Esophagus squamous epithelium (tissue), 5 donors: ENCODE results near the gene C3. TPM values are rescaled to one million over a fixed set of nuclear protein-coding genes. Genes with fewer than 3 reads are reported as not detected.

Experiments used
- DNase-seq: peaks from one replicate; lab custom pipeline; 2025; lab: John Stamatoyannopoulos, UW
- H3K27ac ChIP-seq, 4 donors: fragments of 200-600 bp; sonication (generic); one replicate each; pipeline ENCODE4 v1.5.1; 2016 to 2019; ENCODE audit warnings: mild to moderate bottlenecking in 1 of 4
- H3K27me3 ChIP-seq, 4 donors: fragments of 200-600 bp; sonication (generic); 1 replicate in 3 of 4; 2 replicates in 1 of 4; pipeline versions ENCODE4 v1.5.1 to v1.6.0; 2017 to 2021; ENCODE audit warnings: antibody characterized with exemption in 1 of 4
- H3K36me3 ChIP-seq, 3 donors: fragments of 200-600 bp; sonication (generic); one replicate each; pipeline ENCODE4 v1.5.1; 2016 to 2019
- H3K4me1 ChIP-seq, 3 donors: fragments of 200-600 bp; sonication (generic); one replicate each; pipeline ENCODE4 v1.5.1; 2017 to 2019
- H3K4me3 ChIP-seq, 4 donors: fragments of 200-600 bp; sonication (generic); 1 replicate in 3 of 4; 2 replicates in 1 of 4; pipeline ENCODE4 v1.5.1; 2016 to 2019; ENCODE audit warnings: mild to moderate bottlenecking in 2 of 4, moderate library complexity in 1 of 4
- H3K9me3 ChIP-seq, 3 donors: fragments of 200-600 bp; sonication (generic); one replicate each; pipeline ENCODE4 v1.5.1; 2016 to 2019
- CTCF ChIP-seq, 6 experiments: fragments of 450-650 bp in 4 of 6; fragments of 200-600 bp in 2 of 6; sonication (generic) in 2 of 6; IDR thresholded peaks; one replicate each; pipeline ENCODE4 v1.5.1; 2016 to 2019; ENCODE audit warnings: antibody characterized with exemption in 6 of 6, mild to moderate bottlenecking in 4 of 6, moderate library complexity in 4 of 6
- POLR2A ChIP-seq, 4 donors: fragments of 450-650 bp; IDR thresholded peaks; one replicate each; pipeline ENCODE4 v1.6.1; 2017; ENCODE audit warnings: antibody characterized with exemption in 4 of 4, mild to moderate bottlenecking in 4 of 4, moderate library complexity in 3 of 4
- WGBS, 2 donors: methylation state at CpG; one replicate each; pipeline ENCODE4 v1.1.5; 2018; 5-methylcytosine and 5-hydroxymethylcytosine counted together
- intact Hi-C: fragments of 100-400 bp; cut with DNase I; formaldehyde crosslinking; loops from one replicate; pipeline ENCODE4 v1.15.0; 2022
- total RNA-seq, 4 donors: library from RNA; depleted of rRNA; stranded (reverse); fragments of >200 nt; gene quantifications; one replicate each; pipeline ENCODE4 v1.1.0, GENCODE V29; 2016
- donor health status: DM: yes; HTN: yes; CAD: no.

C3 gene
- total RNA-seq, 4 donors from 2014 or later: 12.0 to 501 (median 189) TPM

GRCh38 chr19:6760606-6761005 lies 40.2 kb upstream of the C3 start:
- intact Hi-C loops: no loop called here
- Histone ChIP-seq H3K4me3 (no peak overlapping the region), H3K27me3 (peaks cover 0 to 6% (median 0%) of the 10 kb centered on the region in 4 donors), H3K4me1 (peaks cover 0 to 9% (median 4%) of the 10 kb centered on the region in 3 donors), H3K36me3 (peaks cover 0 to 67% (median 4%) of the 10 kb centered on the region in 3 donors), H3K9me3 (no peaks in the 10 kb centered on the region), H3K27ac (no peak overlapping the region)
- 94% methylated on average over 4 to 15 of the region's 17 CpGs for WGBS, 2 donors
- no peak for TF ChIP-seq POLR2A (IDR thresholded peaks at IDR 0.05)
- TF ChIP-seq CTCF (IDR thresholded peaks at IDR 0.05): no peak
- DNase-seq: no peak

GRCh38 chr19:6754653-6755463 lies 34.4 kb upstream of the C3 start:
- no peak for DNase-seq
- no peaks in the 10 kb centered on the region for H3K9me3 ChIP-seq
- 90 to 93% methylated on average over 13 to 16 of the region's 23 CpGs for WGBS, 2 donors
- no peak for TF ChIP-seq POLR2A (IDR thresholded peaks at IDR 0.05)
- TF ChIP-seq CTCF (IDR thresholded peaks at IDR 0.05): no peak
- intact Hi-C loops: loop anchor here (10.0 kb wide), 1 partner anchor 110 kb away; no protein-coding TSS in a partner anchor
- peaks cover 12 to 88% (median 20%) of the 10 kb centered on the region in 3 donors for H3K36me3 ChIP-seq
- no peak overlapping the region for H3K27ac ChIP-seq
- H3K27me3 ChIP-seq: no peaks in the 10 kb centered on the region
- no peak overlapping the region for H3K4me3 ChIP-seq
- H3K4me1 ChIP-seq: peaks cover 7 to 34% (median 11%) of the 10 kb centered on the region in 3 donors

GRCh38 chr19:6754136-6754535 lies 33.7 kb upstream of the C3 start:
- Histone ChIP-seq H3K4me3 (no peak overlapping the region), H3K27me3 (no peaks in the 10 kb centered on the region), H3K36me3 (peaks cover 12 to 88% (median 26%) of the 10 kb centered on the region in 3 donors), H3K9me3 (no peaks in the 10 kb centered on the region), H3K27ac (peak overlapping the region in 3 of 4 donors; percentile 77 to 86 (median 85)), H3K4me1 (peaks cover 7 to 41% (median 11%) of the 10 kb centered on the region in 3 donors)
- no CpG with 5 or more reads among the region's 22 CpGs for WGBS, 2 donors
- no peak for DNase-seq
- intact Hi-C loops: loop anchor here (10.0 kb wide), 1 partner anchor 111 kb away; no protein-coding TSS in a partner anchor
- no peak for TF ChIP-seq POLR2A (IDR thresholded peaks at IDR 0.05)
- no peak for TF ChIP-seq CTCF (IDR thresholded peaks at IDR 0.05)

- Histone ChIP-seq H3K36me3 (peaks cover 12 to 88% (median 33%) of the 10 kb centered on the region in 3 donors), H3K9me3 (no peaks in the 10 kb centered on the region), H3K4me3 (peak overlapping the region; percentile 10 to 64 (median 38)), H3K27me3 (no peaks in the 10 kb centered on the region), H3K27ac (peak overlapping the region; percentile 70 to 86 (median 81)), H3K4me1 (peaks cover 7 to 41% (median 11%) of the 10 kb centered on the region in 3 donors)
- WGBS, 2 donors: 28 to 51% methylated on average over 8 to 17 of the region's 50 CpGs
- peak; percentile 41 for DNase-seq
- no peak for TF ChIP-seq POLR2A (IDR thresholded peaks at IDR 0.05)
- TF ChIP-seq CTCF (IDR thresholded peaks at IDR 0.05): peak; percentile 33 to 61 (median 46)
- intact Hi-C loops: loop anchor here (10.0 kb wide), 1 partner anchor 111 kb away; no protein-coding TSS in a partner anchor
These were observed 33.0 kb upstream of the C3 start for GRCh38 chr19:6753178-6754031.
